MCF 10A (cell line): ENCODE measurements around the gene CCDC85A. TPM values are rescaled to one million over a fixed set of nuclear protein-coding genes. Genes with fewer than 3 reads are reported as not detected.

Experiments used
- BruUV-seq: library from RNA; stranded (reverse); fragments of 400-500 nt; replicated peaks from 2 replicates; lab custom pipeline; 2021; lab: Mats Ljungman, UMichigan
- CTCF ChIA-PET: fragments of 300-600 bp; sonication (Branson Sonifier 250); formaldehyde crosslinking; extraction: SDS; loops from one replicate; lab custom pipeline; 2021; ENCODE audit warnings: antibody characterized with exemption, inconsistent platforms; lab: Yijun Ruan, JAX
- POLR2A ChIA-PET: fragments of 300-600, 350-650 bp; sonication (Branson Sonifier 250); formaldehyde crosslinking; extraction: SDS; loops from one replicate; lab custom pipeline; 2020; ENCODE audit warnings: antibody characterized with exemption, inconsistent platforms; lab: Yijun Ruan, JAX
- DNase-seq: peaks from one replicate; pipeline ENCODE4 v3.0.0-alpha.2; 2018; ENCODE audit not compliant: unreplicated experiment
- H3K27ac Mint-ChIP-seq: one replicate; pipeline ENCODE4 v1.8.0; 2022; ENCODE audit warnings: mild to moderate bottlenecking, low read depth, mixed read lengths; ENCODE audit not compliant: unreplicated experiment
- H3K27me3 Mint-ChIP-seq: one replicate; pipeline ENCODE4 v1.8.0; 2022; ENCODE audit warnings: mixed read lengths; ENCODE audit not compliant: insufficient read depth, unreplicated experiment
- H3K36me3 Mint-ChIP-seq: one replicate; pipeline ENCODE4 v1.8.0; 2022; ENCODE audit warnings: mild to moderate bottlenecking, moderate library complexity, mixed read lengths; ENCODE audit not compliant: insufficient read depth, unreplicated experiment
- H3K4me1 Mint-ChIP-seq: one replicate; pipeline ENCODE4 v1.8.0; 2022; ENCODE audit warnings: mixed read lengths; ENCODE audit not compliant: insufficient read depth, unreplicated experiment
- H3K4me3 Mint-ChIP-seq: one replicate; pipeline ENCODE4 v1.8.0; 2022; ENCODE audit warnings: mild to moderate bottlenecking, moderate library complexity, mixed read lengths; ENCODE audit not compliant: unreplicated experiment
- H3K9me3 Mint-ChIP-seq: one replicate; pipeline ENCODE4 v1.8.0; 2022; ENCODE audit warnings: mixed read lengths; ENCODE audit not compliant: unreplicated experiment
- CTCF ChIP-seq: fragments of 200-600 bp; IDR thresholded peaks from one replicate; pipeline ENCODE4 v1.8.0; 2022; ENCODE audit warnings: antibody characterized with exemption, mild to moderate bottlenecking; ENCODE audit not compliant: unreplicated experiment
- intact Hi-C: fragments of 100-400 bp; cut with micrococcal nuclease; formaldehyde crosslinking; loops from 2 replicates; pipeline ENCODE4 v1.14.1; 2022
- total RNA-seq: library from RNA; stranded (reverse); gene quantifications from 2 replicates; pipeline ENCODE4 v1.2.3, GENCODE V29; 2022

Gene CCDC85A
- total RNA-seq, 1 experiment from 2014 or later = 0.16 TPM

GRCh38 chr2:56271275-56271674, 87.5 kb downstream of the CCDC85A start:
- no peaks in the 10 kb centered on the region for H3K36me3 Mint-ChIP-seq
- TF ChIP-seq CTCF = no peak
- H3K4me3 Mint-ChIP-seq = no peak overlapping the region
- H3K9me3 Mint-ChIP-seq = no peaks in the 10 kb centered on the region
- H3K27ac Mint-ChIP-seq = no peak overlapping the region
- H3K4me1 Mint-ChIP-seq = no peaks in the 10 kb centered on the region
- intact Hi-C loops = no loop called here
- DNase-seq = no peak
- CTCF ChIA-PET = interaction anchor here (0.8 kb wide), 1 partner anchor 478 kb away, joined by 3 read pairs; no protein-coding TSS in a partner anchor
- POLR2A ChIA-PET = no interaction called here
- no peaks in the 10 kb centered on the region for H3K27me3 Mint-ChIP-seq
- BruUV-seq = no TSS peak

GRCh38 chr2:56285224-56285623, 101.4 kb downstream of the CCDC85A start:
- Mint-ChIP-seq H3K4me3 (no peak overlapping the region), H3K9me3 (no peaks in the 10 kb centered on the region), H3K27me3 (no peaks in the 10 kb centered on the region), H3K4me1 (peaks cover 9% of the 10 kb centered on the region), H3K36me3 (no peaks in the 10 kb centered on the region), H3K27ac (no peak overlapping the region)
- TF ChIP-seq CTCF = no peak
- POLR2A ChIA-PET = no interaction called here
- DNase-seq = no peak
- CTCF ChIA-PET = no interaction called here
- BruUV-seq = no TSS peak
- intact Hi-C loops = loop anchor here (10.0 kb wide), 1 partner anchor 90 kb away; no protein-coding TSS in a partner anchor

GRCh38 chr2:56286936-56287335, 103.1 kb downstream of the CCDC85A start:
- intact Hi-C loops = loop anchor here (10.0 kb wide), 1 partner anchor 92 kb away; no protein-coding TSS in a partner anchor
- Mint-ChIP-seq H3K9me3 (no peaks in the 10 kb centered on the region), H3K4me3 (no peak overlapping the region), H3K27ac (no peak overlapping the region), H3K36me3 (no peaks in the 10 kb centered on the region), H3K27me3 (no peaks in the 10 kb centered on the region), H3K4me1 (peaks cover 9% of the 10 kb centered on the region)
- no peak for TF ChIP-seq CTCF
- BruUV-seq = no TSS peak
- CTCF ChIA-PET = no interaction called here
- POLR2A ChIA-PET = no interaction called here
- no peak for DNase-seq

DNA sequence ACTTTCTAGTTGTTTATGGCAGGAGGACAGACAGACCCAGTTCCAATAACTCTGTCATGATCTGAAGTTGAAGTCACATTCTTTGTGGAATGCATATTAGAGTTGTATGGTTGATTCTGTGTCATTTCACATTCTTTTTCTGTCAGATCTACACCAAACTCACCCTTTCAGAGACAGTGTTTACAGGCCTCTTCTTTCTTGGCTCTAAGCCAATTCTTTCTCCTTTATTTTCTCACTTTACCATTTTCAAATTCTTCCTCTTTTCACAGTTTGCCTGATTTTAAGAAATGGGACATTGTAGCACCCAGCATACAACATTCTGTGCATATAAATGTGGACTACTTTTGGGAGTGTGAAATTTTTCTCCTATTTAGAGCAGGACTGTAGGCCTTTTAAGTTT, 103.7 kb downstream of the CCDC85A start:
- Mint-ChIP-seq H3K27me3 (no peaks in the 10 kb centered on the region), H3K4me3 (no peak overlapping the region), H3K27ac (no peak overlapping the region), H3K36me3 (no peaks in the 10 kb centered on the region), H3K4me1 (peaks cover 9% of the 10 kb centered on the region), H3K9me3 (no peaks in the 10 kb centered on the region)
- no peak for TF ChIP-seq CTCF
- CTCF ChIA-PET = interaction anchor here (0.6 kb wide), 1 partner anchor 413 kb away, joined by 5 read pairs; no protein-coding TSS in a partner anchor
- POLR2A ChIA-PET = no interaction called here
- intact Hi-C loops = loop anchor here (10.0 kb wide), 1 partner anchor 93 kb away; no protein-coding TSS in a partner anchor
- BruUV-seq = no TSS peak
- DNase-seq = no peak
